Astrocyte (in vitro differentiated cells and primary cell): Measurements from ENCODE around the gene WDR7. TPM values are rescaled to one million over a fixed set of nuclear protein-coding genes. Genes with fewer than 3 reads are reported as not detected.

ENCODE experiments used
- DNase-seq: peaks from one replicate; pipeline ENCODE4 v3.0.0-alpha.2; 2010; ENCODE audit warnings: low read depth
- FAIRE-seq: peaks from 2 replicates; lab custom pipeline; 2011; peaks lifted over from hg19 to GRCh38; lab: Jason Lieb, UNC
- H2AFZ ChIP-seq: 2 replicates; pipeline ENCODE4 v1.6.0; 2012; ENCODE audit warnings: low read depth, low read length, inconsistent platforms
- H3K27ac ChIP-seq: 2 replicates; pipeline ENCODE4 v1.5.1; 2011; ENCODE audit warnings: low read depth, low read length, inconsistent platforms
- H3K27me3 ChIP-seq: 2 replicates; pipeline ENCODE4 v1.6.0; 2011; ENCODE audit warnings: low read length, inconsistent platforms; ENCODE audit not compliant: insufficient read depth
- H3K36me3 ChIP-seq: 2 replicates; pipeline ENCODE4 v1.5.1; 2011; ENCODE audit warnings: low read length, inconsistent platforms; ENCODE audit not compliant: insufficient read depth
- H3K4me1 ChIP-seq: 2 replicates; pipeline ENCODE4 v1.5.1; 2011; ENCODE audit warnings: low read length, inconsistent platforms; ENCODE audit not compliant: insufficient read depth
- H3K4me2 ChIP-seq: 2 replicates; pipeline ENCODE4 v1.6.0; 2012; ENCODE audit warnings: low read length, inconsistent platforms
- H3K4me3 ChIP-seq: 2 replicates; pipeline ENCODE4 v1.5.1; 2011; ENCODE audit warnings: low read depth, mild to moderate bottlenecking, low read length, inconsistent platforms; ENCODE audit not compliant: insufficient read depth
- H3K79me2 ChIP-seq: 2 replicates; pipeline ENCODE4 v1.6.0; 2012; ENCODE audit warnings: mild to moderate bottlenecking, low read length, inconsistent platforms; ENCODE audit not compliant: insufficient read depth
- H3K9ac ChIP-seq: 2 replicates; pipeline ENCODE4 v1.6.0; 2012; ENCODE audit warnings: mild to moderate bottlenecking, low read length, inconsistent platforms
- H3K9me3 ChIP-seq: 2 replicates; pipeline ENCODE4 v1.5.1; 2012; ENCODE audit warnings: low read depth, mild to moderate bottlenecking, low read length, inconsistent platforms; ENCODE audit not compliant: insufficient read depth
- H4K20me1 ChIP-seq: 2 replicates; pipeline ENCODE4 v1.6.0; 2012; ENCODE audit warnings: low read length, inconsistent platforms; ENCODE audit not compliant: insufficient read depth
- H3K27ac Mint-ChIP-seq: one replicate; pipeline ENCODE4 v1.8.0; 2021; ENCODE audit warnings: mild to moderate bottlenecking, mixed read lengths; ENCODE audit not compliant: unreplicated experiment
- H3K27me3 Mint-ChIP-seq: one replicate; pipeline ENCODE4 v1.8.0; 2021; ENCODE audit warnings: low read depth, mixed read lengths; ENCODE audit not compliant: unreplicated experiment
- H3K36me3 Mint-ChIP-seq: one replicate; pipeline ENCODE4 v1.8.0; 2021; ENCODE audit warnings: low read depth, mixed read lengths; ENCODE audit not compliant: unreplicated experiment
- H3K4me1 Mint-ChIP-seq: one replicate; pipeline ENCODE4 v1.8.0; 2021; ENCODE audit warnings: low read depth, mixed read lengths; ENCODE audit not compliant: unreplicated experiment
- H3K4me3 Mint-ChIP-seq: one replicate; pipeline ENCODE4 v1.8.0; 2021; ENCODE audit warnings: mild to moderate bottlenecking, moderate library complexity, mixed read lengths; ENCODE audit not compliant: unreplicated experiment
- H3K9me3 Mint-ChIP-seq: one replicate; pipeline ENCODE4 v1.8.0; 2021; ENCODE audit warnings: mild to moderate bottlenecking, mixed read lengths; ENCODE audit not compliant: unreplicated experiment
- CTCF ChIP-seq: IDR thresholded peaks from 2 replicates; pipeline ENCODE4 v1.5.1; 2011; ENCODE audit warnings: low read depth, mild to moderate bottlenecking, inconsistent platforms, low read length, moderate library complexity; ENCODE audit not compliant: insufficient read depth
- EZH2 ChIP-seq: IDR thresholded peaks from 2 replicates; pipeline ENCODE4 v1.6.1; 2012; ENCODE audit warnings: mild to moderate bottlenecking, low read length, inconsistent platforms; ENCODE audit not compliant: insufficient read depth
- total RNA-seq: library from RNA; stranded (reverse); gene quantifications from 2 replicates; pipeline ENCODE4 v1.2.1, GENCODE V29; 2021

Gene WDR7
- total RNA-seq, 1 donor from 2014 or later = 16.9 TPM

- Mint-ChIP-seq H3K27ac (peak overlapping the region; percentile 99), H3K27me3 (no peaks in the 10 kb centered on the region), H3K4me3 (peak overlapping the region; percentile 100), H3K9me3 (no peaks in the 10 kb centered on the region), H3K36me3 (peaks cover 5% of the 10 kb centered on the region), H3K4me1 (peaks cover 10% of the 10 kb centered on the region)
- Histone ChIP-seq H3K79me2 (peaks cover 62% of the 10 kb centered on the region), H4K20me1 (peaks cover 54% of the 10 kb centered on the region), H3K9ac (peak overlapping the region; percentile 100), H3K36me3 (no peaks in the 10 kb centered on the region), H3K4me1 (peaks cover 16% of the 10 kb centered on the region), H3K4me3 (peak overlapping the region; percentile 99), H2AFZ (no peak overlapping the region), H3K27me3 (no peaks in the 10 kb centered on the region), H3K27ac (peak overlapping the region; percentile 99), H3K4me2 (peak overlapping the region; percentile 91), H3K9me3 (no peaks in the 10 kb centered on the region)
- FAIRE-seq (peak; percentile 23), DNase-seq (no peak)
- TF ChIP-seq EZH2 (no peak), CTCF (no peak)
Measured at GRCh38 chr18:56637176-56637575, 14.0 kb upstream of the WDR7 start.

- peak overlapping the region; percentile 100 for H3K4me3 Mint-ChIP-seq
- peaks cover 10% of the 10 kb centered on the region for H3K4me1 Mint-ChIP-seq
- H3K36me3 Mint-ChIP-seq = peaks cover 7% of the 10 kb centered on the region
- H4K20me1 ChIP-seq = peaks cover 48% of the 10 kb centered on the region
- peaks cover 16% of the 10 kb centered on the region for H3K4me1 ChIP-seq
- H3K4me3 ChIP-seq = peak overlapping the region; percentile 99
- H3K4me2 ChIP-seq = peak overlapping the region; percentile 91
- no peak for TF ChIP-seq CTCF
- no peak for TF ChIP-seq EZH2
- H2AFZ ChIP-seq = peak overlapping the region; percentile 74
- H3K36me3 ChIP-seq = no peaks in the 10 kb centered on the region
- no peak for DNase-seq
- H3K9me3 ChIP-seq = no peaks in the 10 kb centered on the region
- peak overlapping the region; percentile 99 for H3K27ac Mint-ChIP-seq
- H3K27ac ChIP-seq = peak overlapping the region; percentile 99
- no peaks in the 10 kb centered on the region for H3K27me3 Mint-ChIP-seq
- H3K79me2 ChIP-seq = peaks cover 56% of the 10 kb centered on the region
- no peaks in the 10 kb centered on the region for H3K27me3 ChIP-seq
- peak overlapping the region; percentile 100 for H3K9ac ChIP-seq
- no peak for FAIRE-seq
- no peaks in the 10 kb centered on the region for H3K9me3 Mint-ChIP-seq
Measured at GRCh38 chr18:56637711-56638231, 13.4 kb upstream of the WDR7 start.
